Liver (tissue), 9 donors: ENCODE results near the gene TOGARAM2. TPM values are rescaled to one million over a fixed set of nuclear protein-coding genes. Genes with fewer than 3 reads are reported as not detected.

Experiments used
- DNase-seq: peaks from one replicate; pipeline ENCODE4 v3.0.0-alpha.2; 2017; ENCODE audit warnings: low spot score
- H3K27ac ChIP-seq, 2 donors: one replicate each; pipeline ENCODE4 v1.7.0; 2013; ENCODE audit warnings: inconsistent platforms in 2 of 2, low read length in 2 of 2, control low read depth in 1 of 2, low read depth in 1 of 2, mild to moderate bottlenecking in 1 of 2
- H3K27me3 ChIP-seq, 4 donors: one replicate each; pipeline versions ENCODE4 v1.6.1 to v1.7.0; 2013; ENCODE audit warnings: low read length in 3 of 4, inconsistent platforms in 1 of 4, mild to moderate bottlenecking in 1 of 4, moderate library complexity in 1 of 4; ENCODE audit not compliant: control insufficient read depth in 4 of 4, insufficient read depth in 4 of 4
- H3K36me3 ChIP-seq, 4 donors: one replicate each; pipeline versions ENCODE4 v1.6.1 to v1.7.0; 2013; ENCODE audit warnings: low read length in 3 of 4, mild to moderate bottlenecking in 3 of 4, low read depth in 1 of 4, moderate library complexity in 1 of 4; ENCODE audit not compliant: control insufficient read depth in 4 of 4, insufficient read depth in 3 of 4
- H3K4me1 ChIP-seq, 4 donors: one replicate each; pipeline versions ENCODE4 v1.6.1 to v1.7.0; 2013; ENCODE audit warnings: low read length in 3 of 4, mild to moderate bottlenecking in 3 of 4, moderate library complexity in 1 of 4; ENCODE audit not compliant: control insufficient read depth in 4 of 4, insufficient read depth in 4 of 4
- H3K4me3 ChIP-seq, 3 donors: one replicate each; pipeline versions ENCODE4 v1.6.1 to v1.7.0; 2013; ENCODE audit warnings: low read length in 3 of 3, control low read depth in 1 of 3, low read depth in 1 of 3, mild to moderate bottlenecking in 1 of 3
- H3K9ac ChIP-seq, 2 donors: one replicate each; pipeline ENCODE4 v1.7.0; 2013; ENCODE audit warnings: low read length in 2 of 2, mild to moderate bottlenecking in 2 of 2, moderate library complexity in 2 of 2, control low read depth in 1 of 2, low read depth in 1 of 2
- H3K9me3 ChIP-seq, 4 donors: one replicate each; pipeline versions ENCODE4 v1.6.1 to v1.7.0; 2013; ENCODE audit warnings: low read length in 3 of 4; ENCODE audit not compliant: control insufficient read depth in 4 of 4
- ATF3 ChIP-seq: IDR thresholded peaks from 2 replicates; pipeline ENCODE4 v1.6.1; 2016; ENCODE audit warnings: antibody characterized with exemption
- CTCF ChIP-seq: fragments of 150-350 bp; IDR thresholded peaks from 2 replicates; pipeline ENCODE4 v1.5.1; 2017; ENCODE audit warnings: improper control_type of control experiment, low read depth, low read length; ENCODE audit not compliant: missing input control
- EGR1 ChIP-seq, 2 donors: IDR thresholded peaks; 2 replicates each; pipeline ENCODE4 v1.6.1; 2016 to 2018; ENCODE audit warnings: antibody characterized with exemption in 2 of 2, low read depth in 2 of 2
- FOXA1 ChIP-seq: IDR thresholded peaks from 2 replicates; pipeline ENCODE4 v1.6.1; 2016; ENCODE audit warnings: antibody characterized with exemption
- FOXA2 ChIP-seq: IDR thresholded peaks from 2 replicates; pipeline ENCODE4 v1.6.1; 2016; ENCODE audit warnings: antibody characterized with exemption
- HNF4A ChIP-seq, 2 donors: conservative IDR thresholded peaks; 2 replicates each; pipeline ENCODE4 v1.6.1; 2016; ENCODE audit warnings: antibody characterized with exemption in 2 of 2, mild to moderate bottlenecking in 2 of 2
- HNF4G ChIP-seq: IDR thresholded peaks from 2 replicates; pipeline ENCODE4 v1.6.1; 2016; ENCODE audit warnings: antibody characterized with exemption
- JUND ChIP-seq, 2 donors: IDR thresholded peaks; 2 replicates each; pipeline ENCODE4 v1.6.1; 2016; ENCODE audit warnings: antibody characterized with exemption in 2 of 2
- MAX ChIP-seq: IDR thresholded peaks from 2 replicates; pipeline ENCODE4 v1.6.1; 2016; ENCODE audit warnings: antibody characterized with exemption
- RAD21 ChIP-seq, 2 donors: IDR thresholded peaks; 2 replicates each; pipeline ENCODE4 v1.6.1; 2016; ENCODE audit warnings: antibody characterized with exemption in 2 of 2, mild to moderate bottlenecking in 2 of 2
- REST ChIP-seq: IDR thresholded peaks from 2 replicates; pipeline ENCODE4 v1.6.1; 2016; ENCODE audit warnings: antibody characterized with exemption, mild to moderate bottlenecking
- RXRA ChIP-seq, 2 donors: IDR thresholded peaks; 2 replicates each; pipeline ENCODE4 v1.6.1; 2017 to 2018; ENCODE audit warnings: antibody characterized with exemption in 2 of 2, mild to moderate bottlenecking in 1 of 2
- SP1 ChIP-seq: IDR thresholded peaks from 2 replicates; pipeline ENCODE4 v1.6.1; 2018; ENCODE audit warnings: antibody characterized with exemption, mild to moderate bottlenecking
- TAF1 ChIP-seq: conservative IDR thresholded peaks from 2 replicates; pipeline ENCODE4 v1.6.1; 2016; ENCODE audit warnings: antibody characterized with exemption, mild to moderate bottlenecking
- YY1 ChIP-seq: IDR thresholded peaks from 2 replicates; pipeline ENCODE4 v1.6.1; 2016; ENCODE audit warnings: antibody characterized with exemption, mild to moderate bottlenecking
- WGBS: extraction: QIAGEN DNeasy Blood & Tissue Kit; methylation state at CpG from one replicate; pipeline ENCODE4 v1.1.7; 2013; 5-methylcytosine and 5-hydroxymethylcytosine counted together
- polyA plus RNA-seq, 2 donors: library from polyadenylated mRNA; stranded (reverse) in 1 of 2; unstranded in 1 of 2; fragments of 200-250 nt in 1 of 2; fragments of >200 nt in 1 of 2; fragmentation: Nextera tagmentation in 1 of 2; extraction: Ambion mirVana in 1 of 2; gene quantifications; one replicate each; pipeline versions ENCODE4 v1.2.1 to v1.2.3, GENCODE V29; 2013 to 2015
- total RNA-seq, 2 donors: library from RNA; depleted of rRNA; stranded (reverse); fragments of >200 nt; gene quantifications; one replicate each; pipeline ENCODE4 v1.2.3, GENCODE V29; 2014
- TF ChIP-seq, protein P1 (sequence below): IDR thresholded peaks from 2 replicates; pipeline ENCODE4 v1.6.1; 2016; ENCODE audit warnings: antibody characterized with exemption
- donor health status: healthy.
- donor health status: healthy.
- donor health status: healthy.
- donor health status: healthy.
- donor health status: healthy.

TOGARAM2 gene
- total and polyA plus RNA-seq, 4 donors = 0.15 to 0.42 (median 0.19) TPM; not detected in 1

DNA sequence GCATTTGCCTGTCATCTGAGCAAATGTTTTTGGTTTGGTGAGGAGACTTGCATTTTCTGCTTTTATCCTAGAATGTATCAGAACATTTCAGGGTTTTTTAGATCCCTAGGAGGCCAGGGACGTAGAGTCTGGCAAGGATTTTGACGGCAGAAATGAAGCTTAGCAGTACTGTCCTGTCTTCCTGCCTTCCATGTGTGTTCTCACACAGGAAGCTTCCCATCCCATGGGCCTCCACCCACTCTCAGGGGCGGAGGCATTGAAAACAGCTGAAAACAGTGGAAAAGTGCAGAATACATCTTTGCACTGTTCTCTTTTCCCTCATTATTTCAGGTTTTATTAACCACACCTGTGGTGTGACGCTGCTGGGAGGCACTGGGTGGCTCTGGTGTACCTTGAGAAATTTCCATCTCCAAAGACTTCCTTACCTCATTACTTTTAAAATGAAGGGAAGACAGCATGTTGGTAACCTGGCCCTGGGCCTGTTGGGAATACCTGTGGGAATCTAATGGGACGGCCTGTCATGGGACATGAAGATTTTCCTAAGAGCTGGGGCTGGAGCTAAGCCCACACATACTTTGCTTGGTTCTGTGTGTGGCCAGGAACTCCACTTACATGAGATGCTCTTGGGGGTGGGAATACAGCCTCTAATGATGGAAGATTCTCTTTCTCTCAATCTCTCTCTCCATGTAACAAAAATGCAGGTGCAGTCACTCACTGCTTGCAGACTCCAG is 72.7 kb downstream of the TOGARAM2 start:
- WGBS = 80% methylated on average over 5 of the region's 5 CpGs
- TF ChIP-seq ATF3 = no peak
- no peak for TF ChIP-seq HNF4G
- TF ChIP-seq RAD21 (IDR thresholded peaks at IDR 0.05) = no peak
- TF ChIP-seq HNF4A (conservative IDR thresholded peaks at IDR 0.05) = no peak
- TF ChIP-seq FOXA1 = no peak
- TF ChIP-seq, protein P1, sequence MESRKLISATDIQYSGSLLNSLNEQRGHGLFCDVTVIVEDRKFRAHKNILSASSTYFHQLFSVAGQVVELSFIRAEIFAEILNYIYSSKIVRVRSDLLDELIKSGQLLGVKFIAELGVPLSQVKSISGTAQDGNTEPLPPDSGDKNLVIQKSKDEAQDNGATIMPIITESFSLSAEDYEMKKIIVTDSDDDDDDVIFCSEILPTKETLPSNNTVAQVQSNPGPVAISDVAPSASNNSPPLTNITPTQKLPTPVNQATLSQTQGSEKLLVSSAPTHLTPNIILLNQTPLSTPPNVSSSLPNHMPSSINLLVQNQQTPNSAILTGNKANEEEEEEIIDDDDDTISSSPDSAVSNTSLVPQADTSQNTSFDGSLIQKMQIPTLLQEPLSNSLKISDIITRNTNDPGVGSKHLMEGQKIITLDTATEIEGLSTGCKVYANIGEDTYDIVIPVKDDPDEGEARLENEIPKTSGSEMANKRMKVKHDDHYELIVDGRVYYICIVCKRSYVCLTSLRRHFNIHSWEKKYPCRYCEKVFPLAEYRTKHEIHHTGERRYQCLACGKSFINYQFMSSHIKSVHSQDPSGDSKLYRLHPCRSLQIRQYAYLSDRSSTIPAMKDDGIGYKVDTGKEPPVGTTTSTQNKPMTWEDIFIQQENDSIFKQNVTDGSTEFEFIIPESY = no peak
- H3K4me3 ChIP-seq = no peak overlapping the region
- no peaks in the 10 kb centered on the region for H3K36me3 ChIP-seq
- H3K9ac ChIP-seq = no peak overlapping the region
- H3K9me3 ChIP-seq = no peaks in the 10 kb centered on the region
- no peak for DNase-seq
- H3K27me3 ChIP-seq = no peaks in the 10 kb centered on the region
- H3K27ac ChIP-seq = no peak overlapping the region
- H3K4me1 ChIP-seq = no peaks in the 10 kb centered on the region

GRCh38 chr2:29054430-29054829 is 73.3 kb downstream of the TOGARAM2 start:
- DNase-seq = no peak
- Histone ChIP-seq H3K36me3 (no peaks in the 10 kb centered on the region), H3K9ac (no peak overlapping the region), H3K9me3 (no peaks in the 10 kb centered on the region), H3K4me1 (no peaks in the 10 kb centered on the region), H3K27ac (no peak overlapping the region), H3K27me3 (no peaks in the 10 kb centered on the region), H3K4me3 (no peak overlapping the region)
- no peak for TF ChIP-seq FOXA1
- TF ChIP-seq HNF4G = no peak
- TF ChIP-seq JUND (IDR thresholded peaks at IDR 0.05) = no peak
- TF ChIP-seq RXRA (IDR thresholded peaks at IDR 0.05) = no peak
- no peak for TF ChIP-seq MAX
- no peak for TF ChIP-seq ATF3
- TF ChIP-seq CTCF = no peak
- TF ChIP-seq TAF1 = no peak
- TF ChIP-seq REST = no peak
- no peak for TF ChIP-seq EGR1 (IDR thresholded peaks at IDR 0.05; ENCODE audit: low read depth in 2 of 2)
- TF ChIP-seq, protein P1 = no peak
- TF ChIP-seq FOXA2 = no peak
- TF ChIP-seq HNF4A (conservative IDR thresholded peaks at IDR 0.05) = no peak
- no peak for TF ChIP-seq SP1
- no peak for TF ChIP-seq YY1
- WGBS = 70% methylated on average over 7 of the region's 7 CpGs
